H1 (cell line): ENCODE results near the gene SMYD3. TPM values are rescaled to one million over a fixed set of nuclear protein-coding genes. Genes with fewer than 3 reads are reported as not detected.

Source experiments
- CTCF ChIA-PET: fragments of 300-600 bp; sonication (Branson Sonifier 250); formaldehyde crosslinking; loops from one replicate; lab custom pipeline; 2021; ENCODE audit not compliant: partially characterized antibody; lab: Charles Lee
- POLR2A ChIA-PET: fragments of 300-600 bp; sonication (Branson Sonifier 250); formaldehyde crosslinking; loops from one replicate; lab custom pipeline; 2021; ENCODE audit warnings: inconsistent platforms; ENCODE audit not compliant: partially characterized antibody; lab: Charles Lee
- DNase-seq, 2 experiments: peaks; one replicate each; pipeline versions ENCODE4 v3.0.0 to v3.0.0-alpha.2; 2010 to 2022; ENCODE audit warnings: low spot score in 2 of 2, low read depth in 1 of 2, mixed read lengths in 1 of 2
- FAIRE-seq: peaks from 2 replicates; lab custom pipeline; 2011; peaks lifted over from hg19 to GRCh38; lab: Jason Lieb, UNC
- H2AFZ ChIP-seq: 2 replicates; pipeline ENCODE4 v1.8.1; 2012; ENCODE audit warnings: low read length, inconsistent platforms
- H2AK5ac ChIP-seq: 2 replicates; pipeline ENCODE4 v1.6.1; 2013; ENCODE audit warnings: low read depth, low read length
- H2BK120ac ChIP-seq: replicated peaks from 2 replicates; pipeline ENCODE3; 2013; ENCODE audit warnings: low read depth, low read length, inconsistent platforms
- H2BK12ac ChIP-seq: 2 replicates; pipeline ENCODE4 v1.6.1; 2013; ENCODE audit warnings: low read depth, low read length
- H2BK15ac ChIP-seq: 2 replicates; pipeline ENCODE4 v1.6.1; 2013; ENCODE audit warnings: low read length
- H2BK20ac ChIP-seq: 2 replicates; pipeline ENCODE4 v1.6.1; 2013; ENCODE audit warnings: low read length
- H2BK5ac ChIP-seq: 2 replicates; pipeline ENCODE4 v1.6.1; 2013; ENCODE audit warnings: low read depth, low read length
- H3K14ac ChIP-seq: 2 replicates; pipeline ENCODE4 v1.6.1; 2013; ENCODE audit warnings: inconsistent platforms; ENCODE audit not compliant: insufficient read length
- H3K18ac ChIP-seq: 2 replicates; pipeline ENCODE4 v1.6.1; 2013; ENCODE audit warnings: low read length; ENCODE audit errors: extremely low read depth
- H3K23ac ChIP-seq: 2 replicates; pipeline ENCODE4 v1.6.1; 2013; ENCODE audit warnings: inconsistent platforms; ENCODE audit not compliant: insufficient read length
- H3K23me2 ChIP-seq: 2 replicates; pipeline ENCODE4 v1.6.1; 2013; ENCODE audit warnings: low read depth, low read length
- H3K27ac ChIP-seq: 2 replicates; pipeline ENCODE4 v1.6.1; 2011; ENCODE audit warnings: low read depth, low read length, inconsistent platforms
- H3K27me3 ChIP-seq, 4 experiments: replicated peaks in 1 of 4; 1 replicate in 1 of 4; 2 replicates in 3 of 4; pipeline versions ENCODE4 v1.6.1 to v1.8.1; 2011 to 2013; ENCODE audit warnings: low read length in 3 of 4, mild to moderate bottlenecking in 3 of 4, inconsistent platforms in 2 of 4, mixed read lengths in 2 of 4, moderate library complexity in 1 of 4; ENCODE audit not compliant: control insufficient read depth in 3 of 4, insufficient read depth in 3 of 4; ENCODE audit errors: extremely low read depth in 1 of 4
- H3K36me3 ChIP-seq, 4 experiments: 2 replicates each; pipeline versions ENCODE4 v1.6.1 to v1.8.1; 2011 to 2013; ENCODE audit warnings: mild to moderate bottlenecking in 4 of 4, low read length in 3 of 4, moderate library complexity in 2 of 4, control low read depth in 1 of 4, inconsistent platforms in 1 of 4; ENCODE audit not compliant: insufficient read depth in 4 of 4, control insufficient read depth in 2 of 4
- H3K4ac ChIP-seq: replicated peaks from 2 replicates; pipeline ENCODE3; 2013; ENCODE audit warnings: low read length, low read depth, mixed read lengths, inconsistent platforms; ENCODE audit not compliant: insufficient read length
- H3K4me1 ChIP-seq, 4 experiments: replicated peaks in 1 of 4; 1 replicate in 1 of 4; 2 replicates in 3 of 4; pipeline versions ENCODE4 v1.6.1 to v1.8.1; 2011 to 2013; ENCODE audit warnings: low read length in 3 of 4, inconsistent platforms in 2 of 4, mixed read lengths in 1 of 4; ENCODE audit not compliant: insufficient read depth in 4 of 4, control insufficient read depth in 3 of 4
- H3K4me2 ChIP-seq, 2 experiments: 2 replicates each; pipeline versions ENCODE4 v1.6.1 to v1.8.1; 2011 to 2013; ENCODE audit warnings: low read depth in 2 of 2, low read length in 2 of 2, control low read depth in 1 of 2, inconsistent platforms in 1 of 2, mild to moderate bottlenecking in 1 of 2; ENCODE audit not compliant: insufficient read depth in 1 of 2
- H3K4me3 ChIP-seq, 4 experiments: fragments of 200-600, 300-600 bp in 1 of 4; sonication (generic), shearing (Covaris generic), sonication (Bioruptor Twin) in 1 of 4; 2 replicates each; pipeline versions ENCODE4 v1.5.1 to v1.8.1; 2011 to 2016; ENCODE audit warnings: low read length in 4 of 4, low read depth in 3 of 4, control low read depth in 2 of 4, inconsistent platforms in 2 of 4, mild to moderate bottlenecking in 2 of 4, mixed read lengths in 1 of 4, moderate library complexity in 1 of 4; ENCODE audit not compliant: insufficient read depth in 2 of 4; ENCODE audit errors: extremely low read depth in 1 of 4
- H3K56ac ChIP-seq: replicated peaks from 2 replicates; pipeline ENCODE3; 2013; ENCODE audit warnings: low read depth, mild to moderate bottlenecking, mixed read lengths, low read length, inconsistent platforms; ENCODE audit not compliant: insufficient read length
- H3K79me1 ChIP-seq: 2 replicates; pipeline ENCODE4 v1.6.1; 2013; ENCODE audit warnings: low read depth, low read length, control low read depth
- H3K79me2 ChIP-seq, 2 experiments: 2 replicates each; pipeline versions ENCODE4 v1.6.1 to v1.8.1; 2012 to 2013; ENCODE audit warnings: low read length in 2 of 2, mild to moderate bottlenecking in 2 of 2, inconsistent platforms in 1 of 2; ENCODE audit not compliant: insufficient read depth in 2 of 2, control insufficient read depth in 1 of 2
- H3K9ac ChIP-seq, 4 experiments: replicated peaks in 1 of 4; 1 replicate in 1 of 4; 2 replicates in 3 of 4; pipeline versions ENCODE4 v1.6.1 to v1.8.1; 2011 to 2013; ENCODE audit warnings: low read depth in 3 of 4, low read length in 3 of 4, control low read depth in 2 of 4, mild to moderate bottlenecking in 2 of 4, moderate library complexity in 2 of 4, inconsistent platforms in 1 of 4; ENCODE audit errors: extremely low read depth in 1 of 4
- H3K9me3 ChIP-seq, 2 experiments: 2 replicates each; pipeline versions ENCODE4 v1.6.1 to v1.8.1; 2012 to 2013; ENCODE audit warnings: mild to moderate bottlenecking in 2 of 2, moderate library complexity in 2 of 2, control low read depth in 1 of 2, inconsistent platforms in 1 of 2, low read depth in 1 of 2, low read length in 1 of 2, mixed read lengths in 1 of 2; ENCODE audit not compliant: insufficient read depth in 2 of 2
- H4K20me1 ChIP-seq, 2 experiments: replicated peaks in 1 of 2; 2 replicates each; pipeline versions ENCODE3 to v1.8.1; 2011 to 2013; ENCODE audit warnings: inconsistent platforms in 2 of 2, low read length in 2 of 2, mild to moderate bottlenecking in 1 of 2; ENCODE audit not compliant: insufficient read depth in 2 of 2, control insufficient read depth in 1 of 2
- H4K5ac ChIP-seq: 2 replicates; pipeline ENCODE4 v1.6.1; 2013; ENCODE audit warnings: low read length, low read depth, mixed read lengths, inconsistent platforms; ENCODE audit not compliant: insufficient read length
- H4K8ac ChIP-seq: 2 replicates; pipeline ENCODE4 v1.8.0; 2013; ENCODE audit warnings: mild to moderate bottlenecking, moderate library complexity, low read length, inconsistent platforms; ENCODE audit not compliant: insufficient read depth; ENCODE audit errors: extremely low read depth
- H4K91ac ChIP-seq: replicated peaks from 2 replicates; pipeline ENCODE3; 2013; ENCODE audit warnings: low read length, mixed read lengths, inconsistent platforms; ENCODE audit not compliant: insufficient read length
- BRCA1 ChIP-seq: IDR thresholded peaks from 2 replicates; pipeline ENCODE4 v1.6.1; 2012; ENCODE audit warnings: low read depth, low read length, improper control_type of control experiment
- FOSL1 ChIP-seq: IDR thresholded peaks from 2 replicates; pipeline ENCODE4 v1.6.1; 2011; ENCODE audit warnings: mild to moderate bottlenecking, low read depth, low read length, moderate library complexity; ENCODE audit not compliant: insufficient read depth
- GTF2F1 ChIP-seq: IDR thresholded peaks from 2 replicates; pipeline ENCODE4 v1.6.1; 2012; ENCODE audit warnings: low read depth, low read length, improper control_type of control experiment, borderline replicate concordance
- MAFK ChIP-seq: IDR thresholded peaks from 2 replicates; pipeline ENCODE4 v1.6.1; 2012; ENCODE audit warnings: low read depth, mild to moderate bottlenecking, improper control_type of control experiment, low read length
- SP4 ChIP-seq: IDR thresholded peaks from 2 replicates; pipeline ENCODE4 v1.6.1; 2012; ENCODE audit warnings: low read length, inconsistent platforms
- SRF ChIP-seq: IDR thresholded peaks from 2 replicates; pipeline ENCODE4 v1.6.1; 2011; ENCODE audit warnings: mild to moderate bottlenecking, low read depth, low read length, moderate library complexity
- TBP ChIP-seq: IDR thresholded peaks from 2 replicates; pipeline ENCODE4 v1.6.1; 2011; ENCODE audit warnings: low read depth, low read length, improper control_type of control experiment
- WGBS, 2 experiments: shearing (Covaris generic) in 1 of 2; methylation state at CpG; one replicate each; pipeline versions ENCODE4 v1.1.6 to v1.1.7; 2013 to 2015; ENCODE audit warnings: low lambda C conversion rate in 2 of 2, mixed read lengths in 2 of 2, inconsistent platforms in 1 of 2, low coverage in 1 of 2, missing lambda C conversion rate in 1 of 2; ENCODE audit not compliant: insufficient replicate concordance in 2 of 2, insufficient coverage in 1 of 2, insufficient read length in 1 of 2; ENCODE audit errors: extremely low coverage in 1 of 2, missing lambda C conversion rate in 1 of 2; 5-methylcytosine and 5-hydroxymethylcytosine counted together
- polyA plus RNA-seq, 7 experiments: library from polyadenylated mRNA; depleted of rRNA in 3 of 7; stranded (reverse) in 5 of 7; unstranded in 2 of 7; fragments of >200 nt in 5 of 7; fragments of 200-250 nt in 2 of 7; gene quantifications; 1 replicate in 5 of 7; 2 replicates in 1 of 7; 4 replicates in 1 of 7; pipeline versions ENCODE4 v1.2.1 to v1.2.3, GENCODE V29; 2011 to 2013; ENCODE audit warnings: missing spikeins in 2 of 7, mixed read lengths in 2 of 7
- total RNA-seq: library from RNA; stranded (reverse); fragmentation: NEBNext Ultra II Directional; extraction: Animal tissue kit (Norgen Biotek cat#: 25700); gene quantifications from 2 replicates; pipeline ENCODE4 v1.2.1, GENCODE V29; 2021

Gene SMYD3
- total and polyA plus RNA-seq, 2 of the 8 experiments (the other 6 are each of a cell fraction or from before 2014, with no cell fraction given) = 17.3 to 25.4 TPM

DNA sequence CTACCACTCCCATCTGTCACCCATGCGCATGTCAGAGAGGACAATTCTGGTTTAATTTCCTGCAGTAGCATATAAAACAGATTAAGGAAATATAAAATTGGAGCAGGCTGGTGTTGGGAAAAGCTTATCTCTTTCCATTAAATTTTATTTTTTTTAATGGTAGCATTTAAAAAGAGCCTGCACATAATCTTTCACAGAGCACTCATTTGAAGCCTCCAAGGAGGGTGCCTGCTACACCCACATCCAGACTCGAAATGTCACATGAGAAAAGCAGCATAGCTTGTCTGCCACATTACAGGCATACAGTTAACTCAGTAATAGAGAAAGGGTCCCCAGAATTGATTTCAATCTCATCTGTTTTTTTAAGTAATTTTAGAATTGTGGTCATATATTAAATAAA is 753.3 kb downstream of the SMYD3 start:
- Histone ChIP-seq H3K4me3 (no peak overlapping the region), H4K91ac (no peak overlapping the region), H3K9me3 (no peaks in the 10 kb centered on the region), H4K8ac (no peak overlapping the region), H3K4me1 (peaks cover 0 to 4% (median 2%) of the 10 kb centered on the region in 4 experiments; a peak in 4 of 7 replicates), H2BK12ac (no peak overlapping the region), H3K36me3 (no peaks in the 10 kb centered on the region; a peak in 1 of 8 replicates), H3K27me3 (no peaks in the 10 kb centered on the region), H2BK20ac (no peak overlapping the region), H2BK5ac (no peak overlapping the region), H2AK5ac (no peak overlapping the region), H3K79me1 (no peaks in the 10 kb centered on the region), H4K5ac (no peak overlapping the region), H4K20me1 (no peaks in the 10 kb centered on the region), H2AFZ (no peak overlapping the region), H3K14ac (no peak overlapping the region), H3K4me2 (no peak overlapping the region), H3K23ac (no peak overlapping the region), H3K23me2 (no peaks in the 10 kb centered on the region), H3K79me2 (no peaks in the 10 kb centered on the region), H3K56ac (no peak overlapping the region), H2BK120ac (no peak overlapping the region), H3K9ac (no peak overlapping the region), H3K4ac (no peak overlapping the region), H2BK15ac (no peak overlapping the region), H3K18ac (no peak overlapping the region), H3K27ac (no peak overlapping the region)
- FAIRE-seq = no peak
- DNase-seq = no peak
- POLR2A ChIA-PET = no interaction called here
- CTCF ChIA-PET = interaction anchor here (0.9 to 1.6 kb wide), 7 partner anchors 9 to 290 kb away, joined by 3 to 5 read pairs (median 3); no protein-coding TSS in a partner anchor
- TF ChIP-seq BRCA1 = no peak
- TF ChIP-seq GTF2F1 = no peak
- no peak for TF ChIP-seq MAFK
- TF ChIP-seq SRF = no peak
- TF ChIP-seq FOSL1 = no peak
- TF ChIP-seq SP4 = no peak
- TF ChIP-seq TBP = no peak
- WGBS, 2 experiments = 81% methylated on average over 2 of the region's 2 CpGs; no CpG with 5 or more reads in 1 of the 2 experiments
